Measurements from ENCODE around the gene LCN6.

LCN6 gene

GRCh38 chr9:136700304-136700703 lies 48.0 kb downstream of the LCN6 start:
- no peaks in the 10 kb centered on the region for H3K9me3 ChIP-seq (ENCODE audit: low read depth, low read length)
- TF ChIP-seq FOXP2 (optimal IDR thresholded peaks at IDR 0.05; ENCODE audit: control extremely low read depth, extremely low read length, insufficient read depth) (no peak), EZH2 (IDR thresholded peaks at IDR 0.05) (no peak), POLR2AphosphoS5 (IDR thresholded peaks at IDR 0.05; ENCODE audit: borderline replicate concordance, low read depth, low read length) (no peak)
- no peaks in the 10 kb centered on the region for H3K36me3 ChIP-seq (ENCODE audit: insufficient read depth, low read length)
- DNase-seq (ENCODE audit: low read depth, low spot score) = no peak
- H3K9ac ChIP-seq (ENCODE audit: insufficient read length) = no peak overlapping the region
- H3K4me3 ChIP-seq = no peak overlapping the region
- H3K27ac ChIP-seq = no peak overlapping the region

GRCh38 chr9:136698635-136699246 lies 49.6 kb downstream of the LCN6 start:
- Histone ChIP-seq H3K36me3 (ENCODE audit: insufficient read depth, low read length) (no peaks in the 10 kb centered on the region), H3K4me3 (no peak overlapping the region), H3K27ac (peak overlapping the region; percentile 19; the same call in 1 of the 2 replicates), H3K9ac (ENCODE audit: insufficient read length) (no peak overlapping the region), H3K9me3 (ENCODE audit: low read depth, low read length) (no peaks in the 10 kb centered on the region)
- TF ChIP-seq EZH2 (IDR thresholded peaks at IDR 0.05) = no peak
- TF ChIP-seq FOXP2 (optimal IDR thresholded peaks at IDR 0.05; ENCODE audit: control extremely low read depth, extremely low read length, insufficient read depth) = no peak
- no peak for TF ChIP-seq POLR2AphosphoS5 (IDR thresholded peaks at IDR 0.05; ENCODE audit: borderline replicate concordance, low read depth, low read length)
- DNase-seq (ENCODE audit: low read depth, low spot score) = no peak

GRCh38 chr9:136697821-136698526 lies 50.4 kb downstream of the LCN6 start:
- Histone ChIP-seq H3K9ac (ENCODE audit: insufficient read length) (no peak overlapping the region), H3K36me3 (ENCODE audit: insufficient read depth, low read length) (no peaks in the 10 kb centered on the region), H3K27ac (0 out of 2 replicates have a peak overlapping the region, but pooled peaks have one; percentile 19), H3K4me3 (no peak overlapping the region), H3K9me3 (ENCODE audit: low read depth, low read length) (no peaks in the 10 kb centered on the region)
- DNase-seq (ENCODE audit: low read depth, low spot score) = no peak
- TF ChIP-seq POLR2AphosphoS5 (IDR thresholded peaks at IDR 0.05; ENCODE audit: borderline replicate concordance, low read depth, low read length) = no peak
- no peak for TF ChIP-seq EZH2 (IDR thresholded peaks at IDR 0.05)
- no peak for TF ChIP-seq FOXP2 (optimal IDR thresholded peaks at IDR 0.05; ENCODE audit: control extremely low read depth, extremely low read length, insufficient read depth)

- H3K4me3 ChIP-seq = no peak overlapping the region
- no peak for DNase-seq (ENCODE audit: low read depth, low spot score)
- H3K9ac ChIP-seq (ENCODE audit: insufficient read length) = no peak overlapping the region
These were observed 51.0 kb downstream of the LCN6 start for GRCh38 chr9:136697146-136697820.

GRCh38 chr9:136696502-136696901 lies 51.8 kb downstream of the LCN6 start:
- no peak for DNase-seq (ENCODE audit: low read depth, low spot score)
- Histone ChIP-seq H3K36me3 (ENCODE audit: insufficient read depth, low read length) (no peaks in the 10 kb centered on the region), H3K27ac (no peak overlapping the region), H3K4me3 (no peak overlapping the region), H3K9ac (ENCODE audit: insufficient read length) (no peak overlapping the region), H3K9me3 (ENCODE audit: low read depth, low read length) (no peaks in the 10 kb centered on the region)
- TF ChIP-seq EZH2 (IDR thresholded peaks at IDR 0.05) (no peak), POLR2AphosphoS5 (IDR thresholded peaks at IDR 0.05; ENCODE audit: borderline replicate concordance, low read depth, low read length) (no peak), FOXP2 (optimal IDR thresholded peaks at IDR 0.05; ENCODE audit: control extremely low read depth, extremely low read length, insufficient read depth) (no peak)

More at GRCh38 chr9:136697146-136697820, 51.0 kb downstream of the LCN6 start:
- no peak for TF ChIP-seq POLR2AphosphoS5 (IDR thresholded peaks at IDR 0.05; ENCODE audit: borderline replicate concordance, low read depth, low read length)
- no peak for TF ChIP-seq FOXP2 (optimal IDR thresholded peaks at IDR 0.05; ENCODE audit: control extremely low read depth, extremely low read length, insufficient read depth)
- no peak for TF ChIP-seq EZH2 (IDR thresholded peaks at IDR 0.05)
- H3K36me3 ChIP-seq (ENCODE audit: insufficient read depth, low read length) = no peaks in the 10 kb centered on the region
- no peaks in the 10 kb centered on the region for H3K9me3 ChIP-seq (ENCODE audit: low read depth, low read length)
- no peak overlapping the region for H3K27ac ChIP-seq

- Histone ChIP-seq H3K27ac (no peak overlapping the region), H3K36me3 (ENCODE audit: insufficient read depth, low read length) (no peaks in the 10 kb centered on the region), H3K9ac (ENCODE audit: insufficient read length) (no peak overlapping the region), H3K9me3 (ENCODE audit: low read depth, low read length) (no peaks in the 10 kb centered on the region), H3K4me3 (no peak overlapping the region)
- TF ChIP-seq FOXP2 (optimal IDR thresholded peaks at IDR 0.05; ENCODE audit: control extremely low read depth, extremely low read length, insufficient read depth) (no peak), POLR2AphosphoS5 (IDR thresholded peaks at IDR 0.05; ENCODE audit: borderline replicate concordance, low read depth, low read length) (no peak), EZH2 (IDR thresholded peaks at IDR 0.05) (no peak)
- DNase-seq (ENCODE audit: low read depth, low spot score) = no peak
These were observed 52.4 kb downstream of the LCN6 start for GRCh38 chr9:136695955-136696354.

GRCh38 chr9:136695435-136695895 lies 52.9 kb downstream of the LCN6 start:
- Histone ChIP-seq H3K9me3 (ENCODE audit: low read depth, low read length) (no peaks in the 10 kb centered on the region), H3K4me3 (no peak overlapping the region), H3K36me3 (ENCODE audit: insufficient read depth, low read length) (no peaks in the 10 kb centered on the region), H3K9ac (ENCODE audit: insufficient read length) (no peak overlapping the region), H3K27ac (no peak overlapping the region)
- no peak for DNase-seq (ENCODE audit: low read depth, low spot score)
- TF ChIP-seq EZH2 (IDR thresholded peaks at IDR 0.05) (no peak), POLR2AphosphoS5 (IDR thresholded peaks at IDR 0.05; ENCODE audit: borderline replicate concordance, low read depth, low read length) (no peak), FOXP2 (optimal IDR thresholded peaks at IDR 0.05; ENCODE audit: control extremely low read depth, extremely low read length, insufficient read depth) (no peak)

- H3K36me3 ChIP-seq (ENCODE audit: insufficient read depth, low read length) = no peaks in the 10 kb centered on the region
- H3K9ac ChIP-seq (ENCODE audit: insufficient read length) = no peak overlapping the region
- no peaks in the 10 kb centered on the region for H3K9me3 ChIP-seq (ENCODE audit: low read depth, low read length)
- no peak for TF ChIP-seq POLR2AphosphoS5 (IDR thresholded peaks at IDR 0.05; ENCODE audit: borderline replicate concordance, low read depth, low read length)
- TF ChIP-seq FOXP2 (optimal IDR thresholded peaks at IDR 0.05; ENCODE audit: control extremely low read depth, extremely low read length, insufficient read depth) = no peak
- TF ChIP-seq EZH2 (IDR thresholded peaks at IDR 0.05) = no peak
- no peak overlapping the region for H3K27ac ChIP-seq
- no peak for DNase-seq (ENCODE audit: low read depth, low spot score)
- H3K4me3 ChIP-seq = no peak overlapping the region
These were observed 53.5 kb downstream of the LCN6 start for GRCh38 chr9:136694872-136695247.
